GM19467 (cell line): ENCODE results near the gene MMP19.
A peak's percentile ranks its signal among the peaks of the same experiment; 100 is the strongest.
"Not testable (repeated sequence)": the region's sequence is repeated elsewhere in the genome, so short reads cannot be mapped to it uniquely, and the experiment has no call there.

Source experiments
- ATAC-seq: cut with Tn5 transposase; IDR thresholded peaks from one replicate; pipeline ENCODE4 v1.9.1; 2021; ENCODE audit warnings: mild to moderate bottlenecking, moderate library complexity; ENCODE audit not compliant: unreplicated experiment

The MMP19 gene

DNA sequence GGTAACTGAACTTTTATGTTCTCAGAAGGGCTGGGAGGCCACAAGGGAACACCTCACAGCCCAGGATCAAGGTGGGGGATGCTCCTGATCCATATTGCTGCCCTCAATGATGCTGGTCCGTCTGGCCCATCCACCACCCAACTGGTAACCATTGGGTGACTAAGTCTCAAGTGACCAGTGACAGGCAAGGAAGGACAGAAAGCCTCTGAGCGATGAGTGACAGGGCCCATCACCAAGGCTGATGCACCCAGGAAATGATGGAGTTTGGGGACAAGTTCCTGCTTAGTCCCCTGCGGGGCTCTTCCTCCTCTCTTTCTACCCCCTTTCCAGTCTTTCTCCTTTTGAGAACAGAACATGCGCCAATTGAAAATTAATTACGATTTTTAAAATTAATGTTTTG is 2.6 kb upstream of the MMP19 start:
- no peak for ATAC-seq

DNA sequence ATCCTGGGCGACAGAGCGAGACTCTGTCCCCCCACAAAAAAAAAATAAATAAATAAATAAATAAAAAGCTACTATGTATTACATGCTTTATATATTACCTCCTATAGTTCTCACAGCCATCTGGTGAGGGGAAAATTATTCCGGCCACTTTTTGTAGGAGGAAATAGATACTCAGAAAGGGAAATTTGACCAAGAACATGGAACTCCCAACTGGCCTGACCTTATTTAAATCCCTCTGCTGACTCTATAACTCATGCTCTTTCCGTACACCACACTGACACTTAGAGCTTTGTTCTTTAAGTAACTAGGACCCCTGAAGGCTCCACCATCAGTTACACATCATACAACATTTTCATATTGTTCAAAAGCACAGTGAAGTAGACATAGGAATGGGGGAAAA is 2.2 kb upstream of the MMP19 start:
- ATAC-seq, result no peak

DNA sequence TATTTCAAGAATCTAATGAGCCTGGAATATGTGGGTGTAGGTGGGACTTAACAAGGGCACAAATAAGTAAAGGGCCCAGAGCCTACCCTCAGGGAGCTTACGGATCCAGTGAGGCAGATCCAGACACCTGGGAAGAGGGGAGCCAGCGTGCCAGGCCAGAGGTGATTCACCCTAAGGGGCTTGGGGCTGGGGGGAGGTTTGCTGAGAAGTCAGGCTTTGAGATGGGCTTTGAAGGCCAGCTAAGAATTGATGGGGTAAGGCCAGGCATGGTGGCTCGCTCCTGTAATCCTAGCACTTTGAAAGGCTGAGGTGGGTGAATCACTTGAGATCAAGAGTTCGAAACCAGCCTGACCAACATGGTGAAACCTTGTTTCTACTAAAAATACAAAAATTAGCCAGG is 695 bp upstream of the MMP19 start:
- ATAC-seq, result no peak

- ATAC-seq, result no peak
These were observed 2.0 kb downstream of the MMP19 start for GRCh38 chr12:55840581-55841351.

- ATAC-seq, result no peak
These were observed 3.2 kb downstream of the MMP19 start for GRCh38 chr12:55839345-55840140.

GRCh38 chr12:55838361-55838760 is 4.4 kb downstream of the MMP19 start:
- ATAC-seq, result no peak

DNA sequence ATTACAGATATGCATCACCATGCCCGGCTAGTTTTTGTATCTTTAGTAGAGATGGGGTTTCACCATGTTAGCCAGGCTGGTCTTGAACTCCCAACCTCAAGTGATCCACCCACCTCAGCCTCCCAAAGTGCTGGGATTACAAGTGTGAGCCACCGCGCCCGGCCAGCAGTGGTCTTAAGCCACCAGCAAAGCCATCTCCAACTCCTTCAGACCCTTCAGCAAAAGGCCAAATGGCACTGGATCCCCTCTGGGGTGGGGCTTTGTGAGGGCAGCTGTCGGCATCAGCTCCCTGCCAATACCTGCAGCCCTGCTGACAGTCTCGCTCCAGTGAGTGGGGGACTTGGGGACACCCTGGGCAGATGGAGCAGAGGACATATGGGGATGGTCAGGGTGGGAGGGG is 8.3 kb downstream of the MMP19 start:
- ATAC-seq, result not testable (repeated sequence)

DNA sequence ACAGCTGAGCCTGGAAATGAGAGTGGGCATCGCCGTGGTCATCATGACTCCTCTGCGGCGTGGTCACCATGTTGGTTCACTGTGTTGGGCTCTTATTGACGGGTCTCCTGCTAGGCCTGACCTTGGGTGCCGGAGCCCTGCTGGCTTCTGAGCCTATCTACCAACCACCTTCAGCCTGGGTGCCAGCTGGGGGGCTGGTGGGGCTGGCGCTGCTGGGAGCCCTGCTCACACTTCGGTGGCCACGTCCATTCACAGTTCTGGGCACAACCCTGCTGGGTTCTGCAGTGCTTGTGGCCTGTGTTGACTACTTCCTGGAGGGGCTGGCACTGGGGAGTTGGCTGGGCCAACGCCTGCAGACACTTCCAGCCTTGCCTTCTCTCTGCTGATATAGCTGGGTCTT is 9.7 kb downstream of the MMP19 start:
- ATAC-seq, result no peak

- no peak for ATAC-seq
These were observed 11.3 kb downstream of the MMP19 start for GRCh38 chr12:55831447-55831815.

DNA sequence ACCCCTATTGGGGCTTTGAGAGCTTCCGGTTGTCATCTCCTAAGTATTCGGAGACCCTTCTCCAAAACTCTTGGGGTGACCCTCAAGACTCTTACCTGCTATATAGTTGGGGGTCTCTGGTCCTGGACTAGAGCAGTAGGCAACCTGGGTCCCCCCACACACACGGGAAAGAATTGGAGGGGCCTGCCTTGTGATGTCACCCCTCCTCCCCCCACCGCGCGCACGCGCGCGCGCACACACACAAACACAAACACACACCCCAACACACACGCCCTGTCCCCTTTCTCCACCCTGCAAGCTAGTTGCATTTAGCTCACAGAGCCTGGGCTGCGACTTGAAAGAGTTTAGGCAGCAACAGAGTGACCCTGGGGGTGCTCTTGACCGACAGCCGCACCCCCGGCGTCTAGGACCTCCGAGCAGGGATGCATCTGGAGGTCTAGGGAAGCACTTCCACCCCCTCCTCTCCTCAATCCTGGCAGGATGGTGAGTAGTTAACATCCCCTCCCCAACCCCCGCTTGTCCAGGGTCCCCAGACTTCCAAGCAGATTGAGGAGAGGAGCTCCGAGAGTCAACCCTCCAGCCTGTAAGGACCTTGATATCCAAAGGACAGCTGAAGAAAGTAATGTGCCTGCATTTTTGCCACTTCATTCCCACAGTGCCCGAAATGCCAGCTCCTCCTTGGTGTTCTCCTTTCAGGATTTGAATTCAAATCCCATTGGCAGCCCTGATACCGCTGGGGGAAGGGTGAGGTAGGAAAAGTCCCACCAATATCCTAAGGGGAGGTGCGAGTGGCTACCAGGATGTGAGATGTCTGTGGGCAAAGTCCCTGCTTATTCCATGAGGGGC is 11.9 kb downstream of the MMP19 start:
- ATAC-seq, result no peak

- ATAC-seq, result peak; percentile 20
These were observed 12.7 kb downstream of the MMP19 start for GRCh38 chr12:55829967-55830600.

GRCh38 chr12:55828357-55828756 is 14.4 kb downstream of the MMP19 start:
- ATAC-seq, result no peak

- ATAC-seq, result no peak
These were observed 14.9 kb downstream of the MMP19 start for GRCh38 chr12:55827806-55828205.

GRCh38 chr12:55824726-55825125 is 18.0 kb downstream of the MMP19 start:
- no peak for ATAC-seq

DNA sequence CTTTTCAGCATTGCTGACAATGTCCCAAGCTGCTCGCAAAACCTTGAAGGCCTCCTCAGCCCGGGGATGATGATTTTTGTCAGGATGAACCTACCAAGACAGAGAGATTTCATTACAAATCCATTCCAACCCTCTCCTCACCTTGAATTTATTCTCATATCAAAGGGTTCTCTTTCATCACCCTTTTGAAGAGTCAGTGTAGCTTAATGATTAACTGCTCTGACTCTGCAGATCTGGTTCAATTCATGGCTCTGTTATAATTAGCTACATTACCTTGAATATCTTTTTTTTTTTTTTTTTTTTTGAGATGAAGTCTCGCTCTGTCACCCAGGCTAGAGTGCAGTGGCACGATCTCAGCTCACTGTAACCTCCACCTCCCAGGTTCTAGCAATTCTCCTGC is 19.3 kb downstream of the MMP19 start:
- ATAC-seq, result no peak

- no peak for ATAC-seq
These were observed 20.5 kb downstream of the MMP19 start for GRCh38 chr12:55822228-55822627.

- no peak for ATAC-seq
These were observed 22.1 kb downstream of the MMP19 start for GRCh38 chr12:55820679-55821078.

DNA sequence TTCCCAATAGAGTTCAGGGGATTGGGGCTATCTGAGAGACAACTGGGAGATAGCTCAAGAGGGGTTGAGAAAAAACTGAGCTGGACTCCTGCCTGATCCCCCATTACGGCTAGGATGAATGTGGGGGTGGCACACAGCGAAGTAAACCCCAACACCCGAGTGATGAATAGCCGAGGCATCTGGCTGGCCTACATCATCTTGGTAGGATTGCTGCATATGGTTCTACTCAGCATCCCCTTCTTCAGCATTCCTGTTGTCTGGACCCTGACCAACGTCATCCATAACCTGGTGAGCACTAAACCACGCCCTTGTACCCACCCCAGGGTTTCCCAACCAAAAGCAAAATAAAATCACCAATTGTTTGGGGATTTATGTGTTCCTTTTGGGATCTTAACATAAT is 23.9 kb downstream of the MMP19 start:
- ATAC-seq, result no peak

- peak; percentile 20 for ATAC-seq
These were observed 24.5 kb downstream of the MMP19 start for GRCh38 chr12:55818140-55818728.

DNA sequence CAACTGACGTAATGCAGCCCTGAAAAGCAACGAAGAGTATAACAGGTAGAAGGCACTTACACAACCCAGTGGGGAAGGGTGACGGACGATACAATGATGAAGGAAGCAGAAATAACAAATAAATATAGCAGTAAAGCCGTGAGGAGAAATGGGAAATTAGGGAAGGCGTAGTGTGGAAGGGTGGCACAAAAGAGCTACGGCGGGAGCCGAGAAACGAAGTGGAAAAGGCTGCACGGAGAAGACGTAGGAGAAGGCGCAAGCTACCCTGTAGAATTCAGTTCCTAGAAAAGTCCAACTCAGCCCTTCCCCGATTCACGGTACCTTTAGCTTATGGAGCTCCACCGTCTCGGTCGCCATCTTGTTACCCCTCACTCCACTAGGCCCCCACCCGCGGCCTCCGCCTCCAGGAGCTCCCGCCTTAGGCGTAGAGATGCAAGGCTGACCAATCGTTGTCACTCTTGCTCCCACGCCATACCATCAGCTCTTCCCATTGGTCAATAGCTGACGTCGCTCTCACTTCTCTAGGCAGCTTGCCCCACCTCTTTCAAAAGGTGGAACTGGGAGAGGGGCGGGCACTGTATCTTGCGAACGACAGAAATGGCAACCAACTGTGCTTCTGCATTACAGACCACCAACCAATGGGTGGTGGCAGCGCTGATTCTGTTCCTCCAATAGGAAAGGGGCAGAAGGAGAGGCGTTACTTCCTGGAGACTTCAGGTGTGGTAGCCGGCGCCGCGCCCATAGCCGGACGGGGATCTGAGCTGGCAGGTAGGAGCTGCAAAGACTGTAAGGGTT is 25.2 kb downstream of the MMP19 start, which contains the start of the genes ORMDL2 and SARNP:
ORMDL2 (plus strand) TSS at position 697 of the 795 bp plus-strand sequence. CDS start 959 bp downstream, outside the sequence.
SARNP (minus strand) TSS at position 380 of the 795 bp plus-strand sequence; CDS start at position 357, 23 bp downstream.
- ATAC-seq, result peak; percentile 97
